Bronchial epithelial cell (primary cell): ENCODE measurements around the gene ANKRD40. TPM values are rescaled to one million over a fixed set of nuclear protein-coding genes. Genes with fewer than 3 reads are reported as not detected.

ENCODE experiments used
- DNase-seq: peaks from one replicate; pipeline ENCODE4 v3.0.0-alpha.2; 2010; ENCODE audit warnings: low read depth
- FAIRE-seq: peaks from 2 replicates; lab custom pipeline; 2011; peaks lifted over from hg19 to GRCh38; lab: Jason Lieb, UNC
- H3K27me3 ChIP-seq: 2 replicates; pipeline ENCODE4 v1.5.1; 2011; ENCODE audit warnings: low read length; ENCODE audit not compliant: control insufficient read depth, insufficient read depth
- H3K36me3 ChIP-seq: 2 replicates; pipeline ENCODE4 v1.5.1; 2011; ENCODE audit warnings: low read length; ENCODE audit not compliant: control insufficient read depth, insufficient read depth
- H3K4me3 ChIP-seq: 2 replicates; pipeline ENCODE4 v1.5.1; 2011; ENCODE audit warnings: mild to moderate bottlenecking, low read depth, low read length, control low read depth
- CTCF ChIP-seq: IDR thresholded peaks from 2 replicates; pipeline ENCODE4 v1.5.1; 2011; ENCODE audit warnings: mild to moderate bottlenecking, moderate library complexity, low read length, control low read depth, inconsistent platforms; ENCODE audit not compliant: insufficient read depth, severe bottlenecking
- total RNA-seq: library from RNA; depleted of rRNA; stranded (reverse); fragments of >200 nt; gene quantifications from 2 replicates; pipeline ENCODE4 v1.2.1, GENCODE V29; 2014

ANKRD40 gene
- total RNA-seq, 1 donor from 2014 or later: 25.8 TPM

GRCh38 chr17:50685691-50686493 lies 21.8 kb downstream of the ANKRD40 start:
- no peak for TF ChIP-seq CTCF
- DNase-seq (no peak), FAIRE-seq (no peak)
- H3K4me3 ChIP-seq: no peak overlapping the region
- H3K36me3 ChIP-seq: no peaks in the 10 kb centered on the region
- no peaks in the 10 kb centered on the region for H3K27me3 ChIP-seq

- Histone ChIP-seq H3K4me3 (no peak overlapping the region), H3K27me3 (no peaks in the 10 kb centered on the region), H3K36me3 (no peaks in the 10 kb centered on the region)
- no peak for TF ChIP-seq CTCF
- DNase-seq (no peak), FAIRE-seq (no peak)
Observed at GRCh38 chr17:50685334-50685665, 22.4 kb downstream of the ANKRD40 start.

GRCh38 chr17:50684612-50685333 lies 22.9 kb downstream of the ANKRD40 start:
- FAIRE-seq (no peak), DNase-seq (no peak)
- no peak overlapping the region for H3K4me3 ChIP-seq
- no peaks in the 10 kb centered on the region for H3K27me3 ChIP-seq
- H3K36me3 ChIP-seq: no peaks in the 10 kb centered on the region
- no peak for TF ChIP-seq CTCF

GRCh38 chr17:50684288-50684611 lies 23.5 kb downstream of the ANKRD40 start:
- FAIRE-seq (no peak), DNase-seq (no peak)
- no peak overlapping the region for H3K4me3 ChIP-seq
- H3K36me3 ChIP-seq: no peaks in the 10 kb centered on the region
- H3K27me3 ChIP-seq: no peaks in the 10 kb centered on the region
- no peak for TF ChIP-seq CTCF

- TF ChIP-seq CTCF: no peak
- Histone ChIP-seq H3K4me3 (no peak overlapping the region), H3K27me3 (no peaks in the 10 kb centered on the region), H3K36me3 (no peaks in the 10 kb centered on the region)
- no peak for DNase-seq
- FAIRE-seq: no peak
Observed at GRCh38 chr17:50683434-50684287, 24.1 kb downstream of the ANKRD40 start.
